Renal cortical epithelial cell (primary cell): ENCODE measurements around the gene AFAP1. TPM values are rescaled to one million over a fixed set of nuclear protein-coding genes. Genes with fewer than 3 reads are reported as not detected.

Source experiments
- DNase-seq: peaks from one replicate; pipeline ENCODE4 v3.0.0-alpha.2; 2011; ENCODE audit warnings: low read depth
- total RNA-seq: library from RNA; depleted of rRNA; stranded (reverse); fragments of >200 nt; gene quantifications from 2 replicates; pipeline ENCODE4 v1.2.3, GENCODE V29; 2014

Gene AFAP1
- total RNA-seq, 1 donor from 2014 or later, result 27.2 TPM

- no peak for DNase-seq
Measured at GRCh38 chr4:7787067-7787466, 152.6 kb downstream of the AFAP1 start.

- DNase-seq, result no peak
Measured at GRCh38 chr4:7786517-7786916, 153.1 kb downstream of the AFAP1 start.

- no peak for DNase-seq
Measured at GRCh38 chr4:7786040-7786439, 153.6 kb downstream of the AFAP1 start.

- no peak for DNase-seq
Measured at GRCh38 chr4:7785017-7785416, 154.6 kb downstream of the AFAP1 start.

- DNase-seq, result no peak
Measured at GRCh38 chr4:7784131-7784870, 155.4 kb downstream of the AFAP1 start.

GRCh38 chr4:7783541-7783940 is 156.1 kb downstream of the AFAP1 start:
- no peak for DNase-seq

- no peak for DNase-seq
Measured at GRCh38 chr4:7782783-7783182, 156.9 kb downstream of the AFAP1 start.

GRCh38 chr4:7781993-7782392 is 157.7 kb downstream of the AFAP1 start:
- no peak for DNase-seq

- no peak for DNase-seq
Measured at GRCh38 chr4:7781366-7781765, 158.3 kb downstream of the AFAP1 start.

GRCh38 chr4:7780751-7781348 is 158.8 kb downstream of the AFAP1 start:
- no peak for DNase-seq

- DNase-seq, result no peak
Measured at GRCh38 chr4:7779432-7779768, 160.3 kb downstream of the AFAP1 start.

- no peak for DNase-seq
Measured at GRCh38 chr4:7778510-7779431, 160.9 kb downstream of the AFAP1 start.

- no peak for DNase-seq
Measured at GRCh38 chr4:7777871-7778509, 161.7 kb downstream of the AFAP1 start.

- DNase-seq, result no peak
Measured at GRCh38 chr4:7777017-7777710, 162.5 kb downstream of the AFAP1 start.

GRCh38 chr4:7775396-7775795 is 164.3 kb downstream of the AFAP1 start:
- DNase-seq, result no peak

GRCh38 chr4:7774301-7775294 is 165.1 kb downstream of the AFAP1 start:
- no peak for DNase-seq

GRCh38 chr4:7773401-7774180 is 166.1 kb downstream of the AFAP1 start:
- DNase-seq, result no peak

GRCh38 chr4:7772711-7773385 is 166.8 kb downstream of the AFAP1 start:
- peak; percentile 39 for DNase-seq
